COLO668 (cell line): ENCODE results near the gene PTPN14.

Experiments used
- DNase-seq: peaks from one replicate; lab custom pipeline; 2025; ENCODE audit not compliant: unreplicated experiment; lab: John Stamatoyannopoulos, UW

PTPN14 gene

GRCh38 chr1:214318956-214319736, 232.3 kb downstream of the PTPN14 start:
- DNase-seq, result no peak

DNA sequence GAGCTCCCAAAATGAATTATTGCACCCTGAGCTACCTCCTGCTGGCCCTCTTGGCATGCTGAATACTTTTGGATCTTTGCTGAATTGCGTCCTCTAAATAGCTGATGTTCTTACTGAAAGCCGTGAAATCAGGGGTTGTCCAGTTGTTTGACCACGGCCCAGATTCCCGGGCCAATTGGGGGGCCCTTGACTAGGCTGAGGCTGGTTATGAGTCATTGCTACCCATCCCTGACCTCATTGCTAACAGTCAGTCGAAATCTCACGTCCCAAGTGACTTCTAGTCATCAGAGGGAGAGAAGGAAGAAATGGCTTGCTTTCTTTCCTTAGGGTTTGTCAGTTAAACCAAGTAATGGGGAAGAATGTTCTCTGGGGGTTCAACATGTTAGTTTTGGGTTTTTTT, 233.0 kb downstream of the PTPN14 start:
- no peak for DNase-seq

GRCh38 chr1:214317734-214318133, 233.7 kb downstream of the PTPN14 start:
- no peak for DNase-seq

DNA sequence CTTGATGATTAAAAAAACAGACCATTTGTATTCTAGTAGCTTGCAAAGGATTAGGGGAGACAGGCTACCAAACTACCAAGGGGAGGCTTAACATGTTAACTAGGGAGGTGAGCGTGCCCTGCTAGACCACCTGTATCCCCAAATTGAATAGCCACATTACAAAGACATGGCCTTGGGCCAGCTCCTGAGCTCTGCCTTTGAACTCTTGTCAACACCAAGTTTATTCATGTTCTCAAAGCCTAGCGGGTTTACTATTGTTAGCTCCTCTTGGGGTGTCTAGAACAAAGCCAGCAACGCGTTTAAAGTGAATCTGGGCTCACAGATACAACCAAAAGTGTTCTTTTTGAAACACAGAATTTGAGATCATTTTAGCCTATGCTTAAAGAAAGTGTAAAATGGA, 234.1 kb downstream of the PTPN14 start:
- no peak for DNase-seq

DNA sequence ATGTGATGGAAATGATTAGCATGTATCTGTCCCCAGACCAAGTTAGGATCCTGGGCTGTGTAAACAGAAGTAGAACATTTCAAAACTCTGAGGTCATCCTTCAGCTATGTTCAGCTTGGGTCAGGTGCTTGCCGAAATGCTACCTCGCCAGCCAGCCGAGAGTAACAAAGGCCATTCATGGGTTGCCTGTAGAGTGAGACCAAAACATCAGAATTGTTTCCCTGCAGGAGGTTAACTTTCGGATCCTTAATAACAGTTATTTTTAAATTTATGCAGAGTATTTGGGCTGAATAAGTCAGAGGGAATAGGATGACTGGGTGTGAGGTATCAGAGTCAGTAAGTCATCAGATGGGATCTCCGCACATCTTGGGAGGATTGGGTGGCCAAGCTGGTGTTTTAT, 234.8 kb downstream of the PTPN14 start:
- DNase-seq, result no peak

DNA sequence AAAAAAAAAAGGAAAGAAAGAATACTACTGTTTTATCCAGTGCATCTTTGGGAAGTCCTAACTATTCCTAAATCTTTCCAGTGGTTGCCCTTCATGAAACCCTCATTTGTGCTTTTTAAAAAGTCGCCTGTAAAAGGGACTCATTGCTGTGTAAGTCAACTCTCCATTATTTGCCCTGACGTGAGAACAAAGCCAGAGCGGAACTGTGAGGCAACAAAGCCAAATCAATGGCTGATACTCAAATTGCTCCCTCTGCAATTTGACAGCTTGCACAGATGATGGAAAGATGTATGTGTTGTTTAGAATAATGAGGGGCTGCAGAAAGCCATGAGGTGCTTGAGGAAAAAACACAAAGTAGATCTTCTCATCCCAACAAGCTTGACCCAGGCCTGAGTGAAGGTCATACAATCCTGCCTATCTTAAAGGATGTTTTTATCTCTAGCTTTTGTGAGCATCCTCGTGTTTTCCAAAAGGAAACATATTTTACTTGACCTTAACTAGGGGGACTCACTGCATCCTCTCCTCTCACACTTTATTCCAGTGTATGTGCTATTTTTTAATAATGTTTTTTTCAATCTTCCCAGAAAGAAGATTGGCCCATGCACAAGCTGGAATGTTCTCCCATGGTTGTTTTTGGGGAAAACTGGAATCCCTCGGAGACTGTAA, 237.1 kb downstream of the PTPN14 start:
- no peak for DNase-seq

DNA sequence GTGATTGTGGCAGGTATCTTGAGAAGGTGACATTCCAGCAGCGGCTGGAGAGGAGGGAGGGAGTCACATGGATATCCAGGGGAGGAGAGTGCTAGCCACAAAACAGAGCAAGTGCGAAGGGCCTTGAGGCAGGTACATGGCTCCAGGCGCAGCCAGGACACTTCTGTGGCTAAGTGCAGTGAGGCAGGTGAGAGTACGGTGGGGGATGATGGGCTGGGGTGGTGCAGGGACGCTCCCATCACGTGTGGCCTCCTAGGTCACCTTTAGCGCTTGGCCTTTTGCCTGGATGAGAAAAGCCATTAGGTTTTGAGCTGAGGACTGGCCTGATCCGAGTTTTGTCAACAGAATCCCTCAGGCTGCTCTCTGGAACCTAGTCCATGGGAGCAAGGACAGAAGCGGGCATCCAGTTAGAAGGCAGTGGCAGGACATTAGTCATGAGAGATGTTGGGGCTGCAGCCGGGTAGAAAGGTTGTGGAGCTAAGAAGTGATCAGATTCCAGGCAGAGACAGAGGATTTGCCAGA, 238.8 kb downstream of the PTPN14 start:
- no peak for DNase-seq

- DNase-seq, result no peak
Observed at GRCh38 chr1:214310777-214311690, 240.4 kb downstream of the PTPN14 start.

DNA sequence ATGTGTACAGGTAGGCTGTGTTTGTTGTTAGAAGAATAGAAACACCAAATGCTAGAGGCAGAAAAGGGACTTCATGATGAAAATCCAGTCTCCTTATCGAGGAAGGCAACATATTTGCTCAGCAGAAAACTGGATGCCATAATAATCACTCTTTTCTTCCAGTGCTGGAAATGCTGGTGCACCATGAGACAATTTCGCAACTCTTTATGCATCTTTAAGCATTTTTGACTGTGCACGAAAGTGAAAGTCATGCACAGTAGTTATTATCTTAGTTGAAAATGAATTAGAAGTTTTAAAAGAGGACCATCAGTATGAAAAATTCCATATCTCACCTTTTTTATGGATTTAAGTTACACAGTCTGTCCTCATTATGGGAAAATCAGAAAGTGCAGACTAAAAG, 241.4 kb downstream of the PTPN14 start:
- DNase-seq, result no peak

- DNase-seq, result no peak
Observed at GRCh38 chr1:214306269-214306668, 245.1 kb downstream of the PTPN14 start.

GRCh38 chr1:214305164-214305751, 246.1 kb downstream of the PTPN14 start:
- no peak for DNase-seq

GRCh38 chr1:214303141-214303930, 248.1 kb downstream of the PTPN14 start:
- no peak for DNase-seq

- DNase-seq, result no peak
Observed at GRCh38 chr1:214301526-214301925, 249.9 kb downstream of the PTPN14 start.

DNA sequence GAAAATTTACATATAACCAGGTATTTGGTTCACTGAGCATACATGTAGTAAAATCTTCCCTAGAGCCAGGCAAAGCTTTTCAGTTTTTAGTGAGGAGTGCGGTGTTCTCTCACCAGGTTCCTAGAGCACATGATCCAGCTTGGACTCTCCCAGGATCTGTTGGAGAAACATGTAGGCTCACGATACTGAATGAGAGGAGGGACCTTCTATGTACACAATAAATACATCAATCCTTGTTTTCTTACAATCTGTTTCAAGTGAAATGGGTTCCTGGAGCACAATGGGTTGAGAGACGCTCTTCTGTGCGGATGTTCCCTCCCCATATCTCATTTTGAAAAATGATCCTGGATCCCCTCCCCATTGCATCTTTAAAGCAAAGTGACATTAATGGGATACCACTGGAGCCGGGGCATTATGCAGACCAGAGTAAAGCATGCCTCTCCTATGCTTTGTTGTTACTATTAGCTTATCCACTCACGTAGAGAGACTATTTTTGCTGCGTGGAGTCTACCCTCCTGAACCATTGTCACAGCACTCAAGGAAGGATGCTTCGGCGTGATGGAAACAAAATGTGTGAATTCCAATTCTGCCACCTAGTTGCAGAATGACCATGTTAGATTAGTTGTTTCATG, 251.1 kb downstream of the PTPN14 start:
- no peak for DNase-seq
